Liver (tissue), 9 donors: ENCODE results near the gene CLDN12. TPM values are rescaled to one million over a fixed set of nuclear protein-coding genes. Genes with fewer than 3 reads are reported as not detected.

ENCODE experiments used
- DNase-seq: peaks from one replicate; pipeline ENCODE4 v3.0.0-alpha.2; 2017; ENCODE audit warnings: low spot score
- H3K27ac ChIP-seq, 2 donors: one replicate each; pipeline ENCODE4 v1.7.0; 2013; ENCODE audit warnings: inconsistent platforms in 2 of 2, low read length in 2 of 2, control low read depth in 1 of 2, low read depth in 1 of 2, mild to moderate bottlenecking in 1 of 2
- H3K27me3 ChIP-seq, 4 donors: one replicate each; pipeline versions ENCODE4 v1.6.1 to v1.7.0; 2013; ENCODE audit warnings: low read length in 3 of 4, inconsistent platforms in 1 of 4, mild to moderate bottlenecking in 1 of 4, moderate library complexity in 1 of 4; ENCODE audit not compliant: control insufficient read depth in 4 of 4, insufficient read depth in 4 of 4
- H3K36me3 ChIP-seq, 4 donors: one replicate each; pipeline versions ENCODE4 v1.6.1 to v1.7.0; 2013; ENCODE audit warnings: low read length in 3 of 4, mild to moderate bottlenecking in 3 of 4, low read depth in 1 of 4, moderate library complexity in 1 of 4; ENCODE audit not compliant: control insufficient read depth in 4 of 4, insufficient read depth in 3 of 4
- H3K4me1 ChIP-seq, 4 donors: one replicate each; pipeline versions ENCODE4 v1.6.1 to v1.7.0; 2013; ENCODE audit warnings: low read length in 3 of 4, mild to moderate bottlenecking in 3 of 4, moderate library complexity in 1 of 4; ENCODE audit not compliant: control insufficient read depth in 4 of 4, insufficient read depth in 4 of 4
- H3K4me3 ChIP-seq, 3 donors: one replicate each; pipeline versions ENCODE4 v1.6.1 to v1.7.0; 2013; ENCODE audit warnings: low read length in 3 of 3, control low read depth in 1 of 3, low read depth in 1 of 3, mild to moderate bottlenecking in 1 of 3
- H3K9ac ChIP-seq, 2 donors: one replicate each; pipeline ENCODE4 v1.7.0; 2013; ENCODE audit warnings: low read length in 2 of 2, mild to moderate bottlenecking in 2 of 2, moderate library complexity in 2 of 2, control low read depth in 1 of 2, low read depth in 1 of 2
- H3K9me3 ChIP-seq, 4 donors: one replicate each; pipeline versions ENCODE4 v1.6.1 to v1.7.0; 2013; ENCODE audit warnings: low read length in 3 of 4; ENCODE audit not compliant: control insufficient read depth in 4 of 4
- ATF3 ChIP-seq: IDR thresholded peaks from 2 replicates; pipeline ENCODE4 v1.6.1; 2016; ENCODE audit warnings: antibody characterized with exemption
- EGR1 ChIP-seq, 2 donors: IDR thresholded peaks; 2 replicates each; pipeline ENCODE4 v1.6.1; 2016 to 2018; ENCODE audit warnings: antibody characterized with exemption in 2 of 2, low read depth in 2 of 2
- FOXA1 ChIP-seq: IDR thresholded peaks from 2 replicates; pipeline ENCODE4 v1.6.1; 2016; ENCODE audit warnings: antibody characterized with exemption
- GABPA ChIP-seq, 2 donors: IDR thresholded peaks in 1 of 2; conservative IDR thresholded peaks in 1 of 2; 2 replicates each; pipeline ENCODE4 v1.6.1; 2016; ENCODE audit warnings: antibody characterized with exemption in 2 of 2, mild to moderate bottlenecking in 1 of 2, moderate library complexity in 1 of 2
- HNF4A ChIP-seq, 2 donors: conservative IDR thresholded peaks; 2 replicates each; pipeline ENCODE4 v1.6.1; 2016; ENCODE audit warnings: antibody characterized with exemption in 2 of 2, mild to moderate bottlenecking in 2 of 2
- JUND ChIP-seq, 2 donors: IDR thresholded peaks; 2 replicates each; pipeline ENCODE4 v1.6.1; 2016; ENCODE audit warnings: antibody characterized with exemption in 2 of 2
- RAD21 ChIP-seq, 2 donors: IDR thresholded peaks; 2 replicates each; pipeline ENCODE4 v1.6.1; 2016; ENCODE audit warnings: antibody characterized with exemption in 2 of 2, mild to moderate bottlenecking in 2 of 2
- RXRA ChIP-seq, 2 donors: IDR thresholded peaks; 2 replicates each; pipeline ENCODE4 v1.6.1; 2017 to 2018; ENCODE audit warnings: antibody characterized with exemption in 2 of 2, mild to moderate bottlenecking in 1 of 2
- SP1 ChIP-seq: IDR thresholded peaks from 2 replicates; pipeline ENCODE4 v1.6.1; 2018; ENCODE audit warnings: antibody characterized with exemption, mild to moderate bottlenecking
- YY1 ChIP-seq: IDR thresholded peaks from 2 replicates; pipeline ENCODE4 v1.6.1; 2016; ENCODE audit warnings: antibody characterized with exemption, mild to moderate bottlenecking
- ZBTB33 ChIP-seq: IDR thresholded peaks from 2 replicates; pipeline ENCODE4 v1.6.1; 2016; ENCODE audit warnings: antibody characterized with exemption
- WGBS: extraction: QIAGEN DNeasy Blood & Tissue Kit; methylation state at CpG from one replicate; pipeline ENCODE4 v1.1.7; 2013; 5-methylcytosine and 5-hydroxymethylcytosine counted together
- polyA plus RNA-seq, 2 donors: library from polyadenylated mRNA; stranded (reverse) in 1 of 2; unstranded in 1 of 2; fragments of 200-250 nt in 1 of 2; fragments of >200 nt in 1 of 2; fragmentation: Nextera tagmentation in 1 of 2; extraction: Ambion mirVana in 1 of 2; gene quantifications; one replicate each; pipeline versions ENCODE4 v1.2.1 to v1.2.3, GENCODE V29; 2013 to 2015
- total RNA-seq, 2 donors: library from RNA; depleted of rRNA; stranded (reverse); fragments of >200 nt; gene quantifications; one replicate each; pipeline ENCODE4 v1.2.3, GENCODE V29; 2014
- TF ChIP-seq, protein P1 (sequence below): fragments of 150-350 bp; IDR thresholded peaks from 2 replicates; pipeline ENCODE4 v1.5.1; 2017; ENCODE audit warnings: improper control_type of control experiment, low read depth, low read length; ENCODE audit not compliant: missing input control
- donor health status: healthy.
- donor health status: healthy.
- donor health status: healthy.
- donor health status: healthy.
- donor health status: healthy.

CLDN12 gene
- total and polyA plus RNA-seq, 4 donors = 22.5 to 50.0 (median 23.7) TPM

GRCh38 chr7:90455163-90456030 is 52.1 kb downstream of the CLDN12 start:
- no peak for DNase-seq
- H3K9ac ChIP-seq = peak overlapping the region in 1 of 2 donors; percentile 36
- WGBS = 20% methylated on average over 6 of the region's 6 CpGs

GRCh38 chr7:90458104-90458503 is 54.8 kb downstream of the CLDN12 start:
- Histone ChIP-seq H3K4me1 (peaks cover 0 to 37% (median 18%) of the 10 kb centered on the region in 4 donors), H3K9me3 (no peaks in the 10 kb centered on the region), H3K9ac (no peak overlapping the region), H3K27me3 (no peaks in the 10 kb centered on the region), H3K27ac (no peak overlapping the region), H3K4me3 (no peak overlapping the region), H3K36me3 (no peaks in the 10 kb centered on the region)
- DNase-seq = no peak
- WGBS = 61% methylated on average over 2 of the region's 2 CpGs
- TF ChIP-seq JUND (IDR thresholded peaks at IDR 0.05) (no peak), ZBTB33 (no peak)

More at GRCh38 chr7:90455163-90456030, 52.1 kb downstream of the CLDN12 start:
- TF ChIP-seq SP1 (no peak), EGR1 (IDR thresholded peaks at IDR 0.05; ENCODE audit: low read depth in 2 of 2) (no peak), YY1 (peak; percentile 34), RAD21 (IDR thresholded peaks at IDR 0.05) (peak; percentile 87), GABPA (IDR thresholded peaks at IDR 0.05 in 1 of 2, conservative IDR thresholded peaks at IDR 0.05 in 1 of 2) (no peak), ZBTB33 (no peak), FOXA1 (no peak), ATF3 (no peak), HNF4A (conservative IDR thresholded peaks at IDR 0.05) (peak; percentile 8), RXRA (IDR thresholded peaks at IDR 0.05) (no peak)
- TF ChIP-seq, protein P1, sequence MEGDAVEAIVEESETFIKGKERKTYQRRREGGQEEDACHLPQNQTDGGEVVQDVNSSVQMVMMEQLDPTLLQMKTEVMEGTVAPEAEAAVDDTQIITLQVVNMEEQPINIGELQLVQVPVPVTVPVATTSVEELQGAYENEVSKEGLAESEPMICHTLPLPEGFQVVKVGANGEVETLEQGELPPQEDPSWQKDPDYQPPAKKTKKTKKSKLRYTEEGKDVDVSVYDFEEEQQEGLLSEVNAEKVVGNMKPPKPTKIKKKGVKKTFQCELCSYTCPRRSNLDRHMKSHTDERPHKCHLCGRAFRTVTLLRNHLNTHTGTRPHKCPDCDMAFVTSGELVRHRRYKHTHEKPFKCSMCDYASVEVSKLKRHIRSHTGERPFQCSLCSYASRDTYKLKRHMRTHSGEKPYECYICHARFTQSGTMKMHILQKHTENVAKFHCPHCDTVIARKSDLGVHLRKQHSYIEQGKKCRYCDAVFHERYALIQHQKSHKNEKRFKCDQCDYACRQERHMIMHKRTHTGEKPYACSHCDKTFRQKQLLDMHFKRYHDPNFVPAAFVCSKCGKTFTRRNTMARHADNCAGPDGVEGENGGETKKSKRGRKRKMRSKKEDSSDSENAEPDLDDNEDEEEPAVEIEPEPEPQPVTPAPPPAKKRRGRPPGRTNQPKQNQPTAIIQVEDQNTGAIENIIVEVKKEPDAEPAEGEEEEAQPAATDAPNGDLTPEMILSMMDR = peak; percentile 64
- no peaks in the 10 kb centered on the region for H3K36me3 ChIP-seq
- peak overlapping the region; percentile 40 to 48 (median 45) for H3K4me3 ChIP-seq
- peaks cover 1 to 44% (median 24%) of the 10 kb centered on the region in 4 donors for H3K4me1 ChIP-seq
- no peaks in the 10 kb centered on the region for H3K9me3 ChIP-seq
- peak overlapping the region; percentile 28 to 68 for H3K27ac ChIP-seq
- H3K27me3 ChIP-seq = no peaks in the 10 kb centered on the region
